BLaER1 treated with 17β-estradiol and CSF1 and Interleukin-3, amounts not matched to agents 10 nM and 100 nM (cell line): ENCODE data around the gene PSMG3.

Source experiments
- H3K27ac ChIP-seq, 11 experiments: shearing (Covaris generic); formaldehyde crosslinking; 2 replicates each; pipeline ENCODE4 v1.8.1; 2022
- H3K27me3 ChIP-seq, 11 experiments: shearing (Covaris generic); formaldehyde crosslinking; 2 replicates each; pipeline ENCODE4 v1.8.1; 2022
- H3K36me3 ChIP-seq, 11 experiments: shearing (Covaris generic); formaldehyde crosslinking; 2 replicates each; pipeline ENCODE4 v1.8.1; 2022
- H3K4me1 ChIP-seq, 10 experiments: shearing (Covaris generic); formaldehyde crosslinking; 2 replicates each; pipeline ENCODE4 v1.8.1; 2022
- H3K4me2 ChIP-seq, 11 experiments: shearing (Covaris generic); formaldehyde crosslinking; 2 replicates each; pipeline ENCODE4 v1.8.1; 2022
- H3K4me3 ChIP-seq, 10 experiments: shearing (Covaris generic); formaldehyde crosslinking; 2 replicates each; pipeline ENCODE4 v1.8.1; 2022
- H3K9ac ChIP-seq, 11 experiments: shearing (Covaris generic); formaldehyde crosslinking; 2 replicates each; pipeline ENCODE4 v1.8.1; 2022
- H3K9me3 ChIP-seq, 11 experiments: shearing (Covaris generic); formaldehyde crosslinking; replicated peaks in 1 of 11; 2 replicates each; pipeline ENCODE4 v1.8.1; 2022
- H4K20me1 ChIP-seq, 11 experiments: shearing (Covaris generic); formaldehyde crosslinking; 2 replicates each; pipeline ENCODE4 v1.8.1; 2022
- Cebpa-rat ChIP-seq, 11 experiments: shearing (Covaris generic); IDR thresholded peaks; 2 replicates each; pipeline ENCODE4 v1.8.1; 2022

PSMG3 gene

GRCh38 chr7:1561036-1561940, 8.5 kb downstream of the PSMG3 start:
- Histone ChIP-seq H3K27me3 (no peaks in the 10 kb centered on the region), H4K20me1 (0 out of 22 replicates have a peak, but pooled peaks cover 0 to 9% (median 0%) of the 10 kb centered on the region in 11 experiments), H3K9me3 (no peaks in the 10 kb centered on the region), H3K4me2 (no peak overlapping the region), H3K36me3 (peaks cover 0 to 6% (median 0%) of the 10 kb centered on the region in 11 experiments; a peak in 3 of 22 replicates), H3K4me3 (no peak overlapping the region), H3K9ac (no peak overlapping the region), H3K27ac (no peak overlapping the region), H3K4me1 (peaks cover 18 to 45% (median 33%) of the 10 kb centered on the region in 10 experiments)
- no peak for TF ChIP-seq Cebpa-rat (IDR thresholded peaks at IDR 0.05)

GRCh38 chr7:1560620-1561031, 9.2 kb downstream of the PSMG3 start:
- peaks cover 19 to 45% (median 33%) of the 10 kb centered on the region in 10 experiments for H3K4me1 ChIP-seq
- H3K9me3 ChIP-seq, result no peaks in the 10 kb centered on the region
- H3K27me3 ChIP-seq, result no peaks in the 10 kb centered on the region
- no peak overlapping the region for H3K4me2 ChIP-seq
- 0 out of 22 replicates have a peak, but pooled peaks cover 0 to 3% (median 0%) of the 10 kb centered on the region in 11 experiments for H4K20me1 ChIP-seq
- H3K4me3 ChIP-seq, result no peak overlapping the region
- no peak for TF ChIP-seq Cebpa-rat (IDR thresholded peaks at IDR 0.05)
- no peak overlapping the region for H3K27ac ChIP-seq
- H3K36me3 ChIP-seq, result peaks cover 0 to 6% (median 0%) of the 10 kb centered on the region in 11 experiments; a peak in 2 of 22 replicates
- no peak overlapping the region for H3K9ac ChIP-seq

GRCh38 chr7:1559626-1560590, 9.9 kb downstream of the PSMG3 start:
- Histone ChIP-seq H3K4me1 (peaks cover 25 to 45% (median 33%) of the 10 kb centered on the region in 10 experiments), H3K27me3 (no peaks in the 10 kb centered on the region), H3K9ac (peak overlapping the region in 2 of 11 experiments; percentile 10 to 14; a peak in 2 of 22 replicates), H3K9me3 (no peaks in the 10 kb centered on the region), H3K4me3 (no peak overlapping the region), H3K4me2 (no peak overlapping the region), H3K27ac (peak overlapping the region in 2 of 11 experiments; percentile 10 to 11; a peak in 1 of 22 replicates), H4K20me1 (no peaks in the 10 kb centered on the region), H3K36me3 (no peaks in the 10 kb centered on the region)
- no peak for TF ChIP-seq Cebpa-rat (IDR thresholded peaks at IDR 0.05)

GRCh38 chr7:1558841-1559625, 10.8 kb downstream of the PSMG3 start:
- H3K4me2 ChIP-seq, result no peak overlapping the region
- no peak overlapping the region for H3K4me3 ChIP-seq
- H3K9ac ChIP-seq, result peak overlapping the region in 3 of 11 experiments; percentile 4 to 10 (median 4); a peak in 1 of 22 replicates
- H4K20me1 ChIP-seq, result peaks cover 0 to 6% (median 0%) of the 10 kb centered on the region in 11 experiments; a peak in 1 of 22 replicates
- H3K4me1 ChIP-seq, result peaks cover 21 to 45% (median 32%) of the 10 kb centered on the region in 10 experiments
- no peaks in the 10 kb centered on the region for H3K27me3 ChIP-seq
- no peaks in the 10 kb centered on the region for H3K36me3 ChIP-seq
- peak overlapping the region in 1 of 11 experiments; percentile 10; a peak in 1 of 22 replicates for H3K27ac ChIP-seq
- no peak for TF ChIP-seq Cebpa-rat (IDR thresholded peaks at IDR 0.05)
- H3K9me3 ChIP-seq, result no peaks in the 10 kb centered on the region

GRCh38 chr7:1558181-1558811, 11.5 kb downstream of the PSMG3 start:
- Histone ChIP-seq H4K20me1 (peaks cover 0 to 6% (median 0%) of the 10 kb centered on the region in 11 experiments; a peak in 1 of 22 replicates), H3K27ac (no peak overlapping the region), H3K36me3 (no peaks in the 10 kb centered on the region), H3K4me2 (no peak overlapping the region), H3K9me3 (no peaks in the 10 kb centered on the region), H3K4me1 (peaks cover 15 to 43% (median 25%) of the 10 kb centered on the region in 10 experiments), H3K27me3 (no peaks in the 10 kb centered on the region), H3K9ac (0 out of 22 replicates have a peak overlapping the region, but pooled peaks of 2 of the 11 experiments have one; percentile 4), H3K4me3 (no peak overlapping the region)
- TF ChIP-seq Cebpa-rat (IDR thresholded peaks at IDR 0.05), result no peak

- Histone ChIP-seq H3K27ac (no peak overlapping the region), H3K27me3 (no peaks in the 10 kb centered on the region), H3K4me1 (peaks cover 15 to 42% (median 24%) of the 10 kb centered on the region in 10 experiments), H3K36me3 (no peaks in the 10 kb centered on the region), H3K9ac (no peak overlapping the region), H3K9me3 (no peaks in the 10 kb centered on the region), H3K4me2 (no peak overlapping the region), H3K4me3 (no peak overlapping the region), H4K20me1 (peaks cover 0 to 6% (median 0%) of the 10 kb centered on the region in 11 experiments; a peak in 1 of 22 replicates)
- TF ChIP-seq Cebpa-rat (IDR thresholded peaks at IDR 0.05), result no peak
Measured at GRCh38 chr7:1557771-1558170, 12.1 kb downstream of the PSMG3 start.

- Histone ChIP-seq H3K4me2 (peak overlapping the region in 3 of 11 experiments; percentile 87 to 94 (median 92); a peak in 3 of 22 replicates), H3K27ac (no peak overlapping the region)
Measured at GRCh38 chr7:1557006-1557405, 12.8 kb downstream of the PSMG3 start.

More at GRCh38 chr7:1557006-1557405, 12.8 kb downstream of the PSMG3 start:
- no peak for TF ChIP-seq Cebpa-rat (IDR thresholded peaks at IDR 0.05)
- H3K9ac ChIP-seq, result no peak overlapping the region
- peaks cover 0 to 6% (median 0%) of the 10 kb centered on the region in 11 experiments; a peak in 2 of 22 replicates for H4K20me1 ChIP-seq
- no peaks in the 10 kb centered on the region for H3K9me3 ChIP-seq
- no peaks in the 10 kb centered on the region for H3K27me3 ChIP-seq
- no peaks in the 10 kb centered on the region for H3K36me3 ChIP-seq
- peaks cover 15 to 49% (median 25%) of the 10 kb centered on the region in 10 experiments for H3K4me1 ChIP-seq
- H3K4me3 ChIP-seq, result no peak overlapping the region
